Type B pancreatic cell (in vitro differentiated cells): ENCODE measurements around the gene ARMC2. TPM values are rescaled to one million over a fixed set of nuclear protein-coding genes. Genes with fewer than 3 reads are reported as not detected.

Source experiments
- DNase-seq: peaks from one replicate; pipeline ENCODE4 v3.0.0; 2021; ENCODE audit warnings: mixed read lengths; ENCODE audit not compliant: unreplicated experiment; ENCODE audit errors: extremely low spot score
- H3K27ac Mint-ChIP-seq: 2 replicates; pipeline ENCODE4 v1.8.0; 2021; ENCODE audit warnings: mild to moderate bottlenecking, mixed read lengths
- H3K27me3 Mint-ChIP-seq: 2 replicates; pipeline ENCODE4 v1.8.0; 2021; ENCODE audit warnings: mixed read lengths
- H3K36me3 Mint-ChIP-seq: 2 replicates; pipeline ENCODE4 v1.8.0; 2021; ENCODE audit warnings: mixed read lengths
- H3K4me1 Mint-ChIP-seq: one replicate; pipeline ENCODE4 v1.8.0; 2021; ENCODE audit warnings: mixed read lengths; ENCODE audit not compliant: unreplicated experiment
- H3K4me3 Mint-ChIP-seq: 2 replicates; pipeline ENCODE4 v1.8.0; 2021; ENCODE audit warnings: mild to moderate bottlenecking, mixed read lengths
- H3K9me3 Mint-ChIP-seq: 2 replicates; pipeline ENCODE4 v1.8.0; 2021; ENCODE audit warnings: mixed read lengths
- CTCF ChIP-seq: fragments of 200-600 bp; sonication (generic); conservative IDR thresholded peaks from 2 replicates; pipeline ENCODE4 v1.5.0; 2021; ENCODE audit warnings: antibody characterized with exemption, mild to moderate bottlenecking
- total RNA-seq: library from RNA; stranded (reverse); gene quantifications from 2 replicates; pipeline ENCODE4 v1.2.1, GENCODE V29; 2021; ENCODE audit warnings: low replicate concordance

The ARMC2 gene
- total RNA-seq, 1 donor from 2014 or later, result 15.5 TPM

DNA sequence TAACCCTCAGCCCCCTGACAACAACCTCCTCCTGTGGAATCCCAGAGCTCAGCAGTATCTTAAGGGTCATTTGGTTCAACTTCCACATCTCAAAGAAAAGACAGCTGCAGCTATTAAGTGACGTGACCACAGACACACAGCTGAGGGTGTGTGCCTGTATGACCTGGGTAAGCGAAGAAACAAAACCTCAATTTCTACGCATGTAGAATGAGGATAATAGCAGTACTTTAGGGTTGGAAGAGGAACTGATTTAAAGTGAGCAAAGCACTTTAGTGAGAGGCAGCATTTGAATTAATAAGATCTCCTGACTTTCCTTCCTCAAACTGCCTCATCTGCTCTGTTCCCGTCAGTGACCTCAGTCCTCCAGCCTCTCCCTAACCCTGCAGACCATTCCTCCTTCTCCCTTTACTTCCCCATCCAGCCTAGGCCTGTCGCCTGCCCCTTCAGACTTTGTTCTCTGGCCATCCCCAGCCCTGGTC, 6.8 kb upstream of the ARMC2 start:
- Mint-ChIP-seq H3K27me3 (peaks cover 18% of the 10 kb centered on the region), H3K4me3 (peak overlapping the region; percentile 16), H3K27ac (peak overlapping the region; percentile 37), H3K4me1 (peaks cover 15% of the 10 kb centered on the region), H3K9me3 (no peaks in the 10 kb centered on the region), H3K36me3 (no peaks in the 10 kb centered on the region)
- DNase-seq, result no peak
- no peak for TF ChIP-seq CTCF

- Mint-ChIP-seq H3K9me3 (no peaks in the 10 kb centered on the region), H3K4me1 (peaks cover 5% of the 10 kb centered on the region), H3K4me3 (no peak overlapping the region), H3K27me3 (peaks cover 5% of the 10 kb centered on the region), H3K27ac (no peak overlapping the region), H3K36me3 (no peaks in the 10 kb centered on the region)
- no peak for TF ChIP-seq CTCF
- no peak for DNase-seq
These were observed 4.1 kb upstream of the ARMC2 start for GRCh38 chr6:108844135-108844534.

DNA sequence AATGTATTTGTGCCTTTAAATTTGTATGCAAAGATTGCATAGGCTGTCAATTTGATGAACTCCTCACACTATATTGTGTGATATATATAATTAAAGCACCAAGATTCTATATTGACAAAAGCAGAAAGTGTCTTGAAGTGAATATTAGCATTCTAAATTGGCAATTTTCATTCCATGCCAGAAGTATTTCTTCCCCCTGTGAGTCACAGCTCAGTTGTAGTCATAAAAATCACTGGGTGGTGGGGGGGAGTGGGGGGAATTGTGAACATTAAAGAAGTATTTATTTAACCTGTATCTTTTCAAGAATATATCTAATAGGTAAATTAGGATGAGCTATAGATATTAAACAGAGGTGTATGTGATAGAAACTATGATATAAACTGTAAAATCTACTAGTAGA, 3.1 kb upstream of the ARMC2 start:
- no peaks in the 10 kb centered on the region for H3K36me3 Mint-ChIP-seq
- no peak overlapping the region for H3K27ac Mint-ChIP-seq
- H3K27me3 Mint-ChIP-seq, result peaks cover 5% of the 10 kb centered on the region
- H3K4me1 Mint-ChIP-seq, result peaks cover 5% of the 10 kb centered on the region
- H3K4me3 Mint-ChIP-seq, result no peak overlapping the region
- no peaks in the 10 kb centered on the region for H3K9me3 Mint-ChIP-seq
- DNase-seq, result no peak
- no peak for TF ChIP-seq CTCF

DNA sequence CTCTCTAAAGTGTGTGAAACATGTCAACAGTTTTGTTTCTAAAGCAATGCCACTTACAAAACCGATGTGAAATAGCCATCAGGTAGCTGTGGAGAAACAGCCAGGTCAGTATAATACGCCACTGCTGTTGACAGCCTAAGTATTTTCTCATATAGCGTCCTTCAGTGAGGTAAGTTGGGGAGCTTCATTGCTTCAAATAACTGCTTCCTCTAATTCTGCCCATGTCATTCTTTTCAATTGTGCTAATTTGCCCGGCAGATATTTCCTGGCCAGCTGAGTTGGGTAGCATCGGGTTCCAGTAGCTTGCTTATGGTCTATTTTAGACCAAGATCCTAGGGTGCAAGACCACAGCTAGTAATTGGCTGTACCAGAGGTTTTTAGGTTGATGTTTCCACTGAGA, 2.1 kb upstream of the ARMC2 start:
- DNase-seq, result no peak
- no peaks in the 10 kb centered on the region for H3K9me3 Mint-ChIP-seq
- peak overlapping the region; percentile 42 for H3K4me3 Mint-ChIP-seq
- no peaks in the 10 kb centered on the region for H3K36me3 Mint-ChIP-seq
- H3K4me1 Mint-ChIP-seq, result peaks cover 9% of the 10 kb centered on the region
- peaks cover 5% of the 10 kb centered on the region for H3K27me3 Mint-ChIP-seq
- no peak for TF ChIP-seq CTCF
- no peak overlapping the region for H3K27ac Mint-ChIP-seq

DNA sequence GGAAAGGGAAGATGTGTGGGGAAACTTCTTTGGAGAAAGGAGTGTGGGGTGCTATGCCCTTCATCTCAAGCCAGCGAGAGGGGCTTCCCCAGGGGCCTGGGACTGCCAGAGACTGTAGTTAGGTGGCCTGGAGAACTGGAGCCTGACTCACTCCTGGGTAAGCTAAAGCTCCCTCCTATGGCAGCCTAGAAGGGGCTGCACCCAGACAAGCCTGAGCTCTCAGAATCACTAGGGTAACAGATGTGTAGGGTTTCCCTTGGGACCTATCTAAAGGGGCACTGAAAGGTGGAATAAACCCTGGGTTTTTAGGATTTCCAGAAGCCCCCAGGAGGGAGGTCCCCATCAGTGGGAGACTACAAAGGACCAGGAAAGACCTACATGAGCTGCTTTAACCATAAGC, 1.6 kb upstream of the ARMC2 start:
- H3K9me3 Mint-ChIP-seq, result no peaks in the 10 kb centered on the region
- H3K4me3 Mint-ChIP-seq, result peak overlapping the region; percentile 42
- DNase-seq, result no peak
- H3K27me3 Mint-ChIP-seq, result no peaks in the 10 kb centered on the region
- H3K4me1 Mint-ChIP-seq, result peaks cover 9% of the 10 kb centered on the region
- no peak overlapping the region for H3K27ac Mint-ChIP-seq
- H3K36me3 Mint-ChIP-seq, result no peaks in the 10 kb centered on the region
- no peak for TF ChIP-seq CTCF

DNA sequence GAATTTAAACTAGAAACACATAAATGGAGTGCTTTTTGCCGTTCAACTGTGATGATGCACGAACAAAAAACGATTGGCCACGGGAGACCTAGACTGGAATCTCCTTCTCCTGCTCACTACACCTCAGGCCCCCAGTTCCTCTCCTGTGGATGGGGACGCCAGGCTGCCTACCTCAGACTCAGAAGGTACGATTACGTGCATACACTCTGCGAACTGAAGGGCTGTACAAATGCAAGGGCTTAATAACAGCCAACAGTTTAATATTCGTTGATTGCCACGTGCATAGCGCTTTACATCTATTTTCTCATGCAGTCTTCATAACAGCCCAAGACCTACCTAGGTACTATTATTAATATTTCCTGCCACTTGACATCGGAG, 495 bp upstream of the ARMC2 start:
- H3K27ac Mint-ChIP-seq, result peak overlapping the region; percentile 71
- TF ChIP-seq CTCF, result no peak
- H3K27me3 Mint-ChIP-seq, result no peaks in the 10 kb centered on the region

More for the DNA sequence above, 495 bp upstream of the ARMC2 start:
- peaks cover 9% of the 10 kb centered on the region for H3K4me1 Mint-ChIP-seq
- peak overlapping the region; percentile 92 for H3K4me3 Mint-ChIP-seq
- H3K36me3 Mint-ChIP-seq, result no peaks in the 10 kb centered on the region
- no peak for DNase-seq
- H3K9me3 Mint-ChIP-seq, result no peaks in the 10 kb centered on the region
